GM23338 (cell line): ENCODE data around the gene MEN1. TPM values are rescaled to one million over a fixed set of nuclear protein-coding genes. Genes with fewer than 3 reads are reported as not detected.

Experiments used
- ATAC-seq: fragments of 200-7000 bp; cut with Tn5 transposase; 3 replicates; pipeline ENCODE4 v1.9.1; 2020
- DNase-seq: peaks from one replicate; pipeline ENCODE4 v3.0.0-alpha.2; 2015; ENCODE audit warnings: low spot score
- H2AFZ ChIP-seq: fragments of 200-600 bp; sonication (generic); 2 replicates; pipeline ENCODE4 v1.8.0; 2016; ENCODE audit warnings: antibody characterized with exemption, mild to moderate bottlenecking, moderate library complexity
- H3F3A ChIP-seq: fragments of 200-600 bp; sonication (generic); replicated peaks from 2 replicates; pipeline ENCODE4 v1.8.0; 2017; ENCODE audit warnings: antibody characterized with exemption, mixed run types, low read depth
- H3K27ac ChIP-seq: fragments of 200-600 bp; sonication (generic); 2 replicates; pipeline ENCODE4 v1.6.1; 2016; ENCODE audit warnings: low read depth
- H3K27me3 ChIP-seq: fragments of 200-600 bp; sonication (generic); 2 replicates; pipeline ENCODE4 v1.8.0; 2016; ENCODE audit warnings: mild to moderate bottlenecking, mixed run types, moderate library complexity; ENCODE audit not compliant: insufficient read depth
- H3K36me3 ChIP-seq: fragments of 200-600 bp; sonication (generic); 2 replicates; pipeline ENCODE4 v1.8.0; 2016; ENCODE audit warnings: mild to moderate bottlenecking; ENCODE audit not compliant: insufficient read depth
- H3K4me1 ChIP-seq: fragments of 200-600 bp; sonication (generic); 2 replicates; pipeline ENCODE4 v1.8.0; 2016; ENCODE audit warnings: mild to moderate bottlenecking, moderate library complexity; ENCODE audit not compliant: insufficient read depth
- H3K4me2 ChIP-seq: fragments of 200-600 bp; sonication (generic); 2 replicates; pipeline ENCODE4 v1.7.1; 2017; ENCODE audit warnings: mixed run types
- H3K4me3 ChIP-seq: fragments of 200-600 bp; sonication (generic); 2 replicates; pipeline ENCODE4 v1.6.1; 2016; ENCODE audit warnings: mixed run types
- H3K79me2 ChIP-seq: fragments of 200-600 bp; sonication (generic); replicated peaks from 2 replicates; pipeline ENCODE4 v1.8.0; 2017; ENCODE audit warnings: mild to moderate bottlenecking; ENCODE audit not compliant: insufficient read depth
- H3K9me2 ChIP-seq: fragments of 200-600 bp; sonication (generic); 2 replicates; pipeline ENCODE4 v1.8.0; 2017; ENCODE audit not compliant: insufficient read depth
- H4K20me1 ChIP-seq: fragments of 200-600 bp; sonication (generic); replicated peaks from 2 replicates; pipeline ENCODE4 v1.8.0; 2017; ENCODE audit warnings: mild to moderate bottlenecking; ENCODE audit not compliant: insufficient read depth
- H3K27ac Mint-ChIP-seq: 2 replicates; pipeline ENCODE4 v1.8.0; 2020; ENCODE audit warnings: inconsistent platforms, mild to moderate bottlenecking, moderate library complexity, mixed read lengths
- H3K27me3 Mint-ChIP-seq: 3 replicates; pipeline ENCODE4 v1.8.0; 2022; ENCODE audit warnings: low read depth, mild to moderate bottlenecking, moderate library complexity, mixed read lengths, inconsistent platforms; ENCODE audit not compliant: insufficient read depth, poor library complexity
- H3K36me3 Mint-ChIP-seq: 3 replicates; pipeline ENCODE4 v1.8.0; 2021; ENCODE audit warnings: low read depth, mild to moderate bottlenecking, inconsistent platforms, moderate library complexity, mixed read lengths
- H3K4me1 Mint-ChIP-seq: 3 replicates; pipeline ENCODE4 v1.8.0; 2020; ENCODE audit warnings: mild to moderate bottlenecking, inconsistent platforms, mixed read lengths
- H3K4me3 Mint-ChIP-seq: 3 replicates; pipeline ENCODE4 v1.8.0; 2021; ENCODE audit warnings: moderate library complexity, mild to moderate bottlenecking, inconsistent platforms, mixed read lengths
- H3K9me3 Mint-ChIP-seq: 3 replicates; pipeline ENCODE4 v1.8.0; 2020; ENCODE audit warnings: moderate library complexity, mild to moderate bottlenecking, inconsistent platforms, mixed read lengths
- EZH2 ChIP-seq: fragments of 200-600 bp; sonication (generic); IDR thresholded peaks from one replicate; pipeline ENCODE4 v1.8.0; 2017; ENCODE audit warnings: antibody characterized with exemption, mild to moderate bottlenecking, low read depth; ENCODE audit not compliant: unreplicated experiment
- EZH2phosphoT487 ChIP-seq: fragments of 200-600 bp; sonication (generic); IDR thresholded peaks from one replicate; pipeline ENCODE4 v1.8.1; 2018; ENCODE audit warnings: antibody characterized with exemption; ENCODE audit not compliant: unreplicated experiment
- NANOG ChIP-seq: IDR thresholded peaks from 2 replicates; pipeline ENCODE4 v1.6.1; 2016; ENCODE audit warnings: antibody characterized with exemption, borderline replicate concordance
- POLR2AphosphoS5 ChIP-seq: IDR thresholded peaks from 2 replicates; pipeline ENCODE4 v1.6.1; 2016; ENCODE audit warnings: antibody characterized with exemption, low read depth
- REST ChIP-seq: IDR thresholded peaks from one replicate; pipeline ENCODE4 v1.6.1; 2018; ENCODE audit warnings: antibody characterized with exemption; ENCODE audit not compliant: unreplicated experiment
- polyA plus RNA-seq: library from polyadenylated mRNA; unstranded; fragments of >200 nt; fragmentation: Nextera tagmentation; extraction: Ambion mirVana; gene quantifications from 2 replicates; pipeline ENCODE4 v1.2.1, GENCODE V29; 2016
- total RNA-seq: library from RNA; depleted of rRNA; stranded (reverse); fragments of >200 nt; shearing (Covaris generic); gene quantifications from 2 replicates; pipeline ENCODE4 v1.2.3, GENCODE V29; 2014
- TF ChIP-seq, protein P1 (sequence below): fragments of 250-450 bp; sonication (Bioruptor Pico); IDR thresholded peaks from 2 replicates; pipeline ENCODE4 v1.5.0; 2020; ENCODE audit warnings: mild to moderate bottlenecking, moderate library complexity

Gene MEN1
- total and polyA plus RNA-seq, 2 experiments from 2014 or later: 31.6 to 45.2 TPM

GRCh38 chr11:64774144-64774543, 36.2 kb downstream of the MEN1 start (continued):
- TF ChIP-seq, protein P1, sequence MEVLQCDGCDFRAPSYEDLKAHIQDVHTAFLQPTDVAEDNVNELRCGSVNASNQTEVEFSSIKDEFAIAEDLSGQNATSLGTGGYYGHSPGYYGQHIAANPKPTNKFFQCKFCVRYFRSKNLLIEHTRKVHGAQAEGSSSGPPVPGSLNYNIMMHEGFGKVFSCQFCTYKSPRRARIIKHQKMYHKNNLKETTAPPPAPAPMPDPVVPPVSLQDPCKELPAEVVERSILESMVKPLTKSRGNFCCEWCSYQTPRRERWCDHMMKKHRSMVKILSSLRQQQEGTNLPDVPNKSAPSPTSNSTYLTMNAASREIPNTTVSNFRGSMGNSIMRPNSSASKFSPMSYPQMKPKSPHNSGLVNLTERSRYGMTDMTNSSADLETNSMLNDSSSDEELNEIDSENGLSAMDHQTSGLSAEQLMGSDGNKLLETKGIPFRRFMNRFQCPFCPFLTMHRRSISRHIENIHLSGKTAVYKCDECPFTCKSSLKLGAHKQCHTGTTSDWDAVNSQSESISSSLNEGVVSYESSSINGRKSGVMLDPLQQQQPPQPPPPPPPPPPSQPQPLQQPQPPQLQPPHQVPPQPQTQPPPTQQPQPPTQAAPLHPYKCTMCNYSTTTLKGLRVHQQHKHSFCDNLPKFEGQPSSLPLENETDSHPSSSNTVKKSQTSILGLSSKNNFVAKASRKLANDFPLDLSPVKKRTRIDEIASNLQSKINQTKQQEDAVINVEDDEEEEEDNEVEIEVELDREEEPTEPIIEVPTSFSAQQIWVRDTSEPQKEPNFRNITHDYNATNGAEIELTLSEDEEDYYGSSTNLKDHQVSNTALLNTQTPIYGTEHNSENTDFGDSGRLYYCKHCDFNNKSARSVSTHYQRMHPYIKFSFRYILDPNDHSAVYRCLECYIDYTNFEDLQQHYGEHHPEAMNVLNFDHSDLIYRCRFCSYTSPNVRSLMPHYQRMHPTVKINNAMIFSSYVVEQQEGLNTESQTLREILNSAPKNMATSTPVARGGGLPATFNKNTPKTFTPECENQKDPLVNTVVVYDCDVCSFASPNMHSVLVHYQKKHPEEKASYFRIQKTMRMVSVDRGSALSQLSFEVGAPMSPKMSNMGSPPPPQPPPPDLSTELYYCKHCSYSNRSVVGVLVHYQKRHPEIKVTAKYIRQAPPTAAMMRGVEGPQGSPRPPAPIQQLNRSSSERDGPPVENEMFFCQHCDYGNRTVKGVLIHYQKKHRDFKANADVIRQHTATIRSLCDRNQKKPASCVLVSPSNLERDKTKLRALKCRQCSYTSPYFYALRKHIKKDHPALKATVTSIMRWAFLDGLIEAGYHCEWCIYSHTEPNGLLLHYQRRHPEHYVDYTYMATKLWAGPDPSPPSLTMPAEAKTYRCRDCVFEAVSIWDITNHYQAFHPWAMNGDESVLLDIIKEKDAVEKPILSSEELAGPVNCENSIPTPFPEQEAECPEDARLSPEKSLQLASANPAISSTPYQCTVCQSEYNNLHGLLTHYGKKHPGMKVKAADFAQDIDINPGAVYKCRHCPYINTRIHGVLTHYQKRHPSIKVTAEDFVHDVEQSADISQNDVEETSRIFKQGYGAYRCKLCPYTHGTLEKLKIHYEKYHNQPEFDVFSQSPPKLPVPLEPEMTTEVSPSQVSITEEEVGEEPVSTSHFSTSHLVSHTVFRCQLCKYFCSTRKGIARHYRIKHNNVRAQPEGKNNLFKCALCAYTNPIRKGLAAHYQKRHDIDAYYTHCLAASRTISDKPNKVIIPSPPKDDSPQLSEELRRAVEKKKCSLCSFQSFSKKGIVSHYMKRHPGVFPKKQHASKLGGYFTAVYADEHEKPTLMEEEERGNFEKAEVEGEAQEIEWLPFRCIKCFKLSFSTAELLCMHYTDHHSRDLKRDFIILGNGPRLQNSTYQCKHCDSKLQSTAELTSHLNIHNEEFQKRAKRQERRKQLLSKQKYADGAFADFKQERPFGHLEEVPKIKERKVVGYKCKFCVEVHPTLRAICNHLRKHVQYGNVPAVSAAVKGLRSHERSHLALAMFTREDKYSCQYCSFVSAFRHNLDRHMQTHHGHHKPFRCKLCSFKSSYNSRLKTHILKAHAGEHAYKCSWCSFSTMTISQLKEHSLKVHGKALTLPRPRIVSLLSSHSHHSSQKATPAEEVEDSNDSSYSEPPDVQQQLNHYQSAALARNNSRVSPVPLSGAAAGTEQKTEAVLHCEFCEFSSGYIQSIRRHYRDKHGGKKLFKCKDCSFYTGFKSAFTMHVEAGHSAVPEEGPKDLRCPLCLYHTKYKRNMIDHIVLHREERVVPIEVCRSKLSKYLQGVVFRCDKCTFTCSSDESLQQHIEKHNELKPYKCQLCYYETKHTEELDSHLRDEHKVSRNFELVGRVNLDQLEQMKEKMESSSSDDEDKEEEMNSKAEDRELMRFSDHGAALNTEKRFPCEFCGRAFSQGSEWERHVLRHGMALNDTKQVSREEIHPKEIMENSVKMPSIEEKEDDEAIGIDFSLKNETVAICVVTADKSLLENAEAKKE (CRISPR knock-in tag): no peak

GRCh38 chr11:64772303-64773018, 37.9 kb downstream of the MEN1 start:
- ATAC-seq (no peak), DNase-seq (no peak)
- Histone ChIP-seq H3K9me2 (no peaks in the 10 kb centered on the region), H4K20me1 (peaks cover 94% of the 10 kb centered on the region), H3K4me2 (no peak overlapping the region), H3F3A (peaks cover 93% of the 10 kb centered on the region), H2AFZ (no peak overlapping the region), H3K79me2 (peaks cover 83% of the 10 kb centered on the region), H3K4me3 (no peak overlapping the region), H3K27ac (peak overlapping the region; percentile 82), H3K27me3 (no peaks in the 10 kb centered on the region), H3K4me1 (peaks cover 10% of the 10 kb centered on the region), H3K36me3 (peaks cover 97% of the 10 kb centered on the region)
- peaks cover 39% of the 10 kb centered on the region for H3K4me1 Mint-ChIP-seq
- no peak overlapping the region for H3K4me3 Mint-ChIP-seq
- H3K36me3 Mint-ChIP-seq: peaks cover 100% of the 10 kb centered on the region
- H3K27ac Mint-ChIP-seq: peak overlapping the region; percentile 23; the same call in 1 of the 2 replicates
- no peaks in the 10 kb centered on the region; the same call in 2 of the 3 replicates for H3K9me3 Mint-ChIP-seq
- peaks cover 15% of the 10 kb centered on the region for H3K27me3 Mint-ChIP-seq
- TF ChIP-seq REST: no peak
- TF ChIP-seq EZH2: no peak
- TF ChIP-seq EZH2phosphoT487: no peak
- TF ChIP-seq POLR2AphosphoS5: no peak
- no peak for TF ChIP-seq NANOG
